Mesendoderm (in vitro differentiated cells): ENCODE results near the gene IZUMO1.
A peak's percentile ranks its signal among the peaks of the same experiment; 100 is the strongest.
"Not testable (repeated sequence)": the region's sequence is repeated elsewhere in the genome, so short reads cannot be mapped to it uniquely, and the experiment has no call there.

Source experiments
- DNase-seq: peaks from one replicate; pipeline ENCODE4 v3.0.0; 2013
- H2AK5ac ChIP-seq: 2 replicates; pipeline ENCODE4 v1.6.1; 2013; ENCODE audit warnings: low read length, inconsistent platforms
- H2BK120ac ChIP-seq: 2 replicates; pipeline ENCODE4 v1.6.1; 2013; ENCODE audit warnings: low read depth, mild to moderate bottlenecking, low read length, moderate library complexity, mixed read lengths
- H2BK15ac ChIP-seq: replicated peaks from 2 replicates; pipeline ENCODE4 v1.6.1; 2013; ENCODE audit warnings: low read depth, mild to moderate bottlenecking, moderate library complexity
- H2BK5ac ChIP-seq: 2 replicates; pipeline ENCODE4 v1.6.1; 2013; ENCODE audit warnings: low read length, inconsistent platforms
- H3K18ac ChIP-seq: 2 replicates; pipeline ENCODE4 v1.6.1; 2013; ENCODE audit warnings: mild to moderate bottlenecking, low read length, mixed read lengths
- H3K23ac ChIP-seq: one replicate; pipeline ENCODE4 v1.6.1; 2013; ENCODE audit warnings: low read length
- H3K27ac ChIP-seq: 2 replicates; pipeline ENCODE4 v1.5.1; 2013; ENCODE audit warnings: low read depth, mild to moderate bottlenecking, inconsistent platforms, low read length, moderate library complexity
- H3K27me3 ChIP-seq: 2 replicates; pipeline ENCODE4 v1.6.1; 2013; ENCODE audit warnings: low read length, control low read depth, mild to moderate bottlenecking, inconsistent platforms; ENCODE audit not compliant: insufficient read depth, poor library complexity
- H3K36me3 ChIP-seq: 2 replicates; pipeline ENCODE4 v1.6.1; 2013; ENCODE audit warnings: low read length, inconsistent platforms; ENCODE audit not compliant: control insufficient read depth, insufficient read depth
- H3K4ac ChIP-seq: one replicate; pipeline ENCODE4 v1.6.1; 2013; ENCODE audit warnings: low read depth, mild to moderate bottlenecking, low read length, moderate library complexity
- H3K4me1 ChIP-seq: 2 replicates; pipeline ENCODE4 v1.6.1; 2013; ENCODE audit warnings: low read depth, low read length, inconsistent platforms; ENCODE audit not compliant: control insufficient read depth
- H3K4me2 ChIP-seq: 2 replicates; pipeline ENCODE4 v1.6.1; 2013; ENCODE audit warnings: low read length
- H3K4me3 ChIP-seq: 2 replicates; pipeline ENCODE4 v1.5.1; 2013; ENCODE audit warnings: mild to moderate bottlenecking, low read length
- H3K56ac ChIP-seq: one replicate; pipeline ENCODE4 v1.6.1; 2013; ENCODE audit warnings: low read length
- H3K79me1 ChIP-seq: 2 replicates; pipeline ENCODE4 v1.6.1; 2013; ENCODE audit warnings: low read length, inconsistent platforms
- H3K79me2 ChIP-seq: 2 replicates; pipeline ENCODE4 v1.6.1; 2013; ENCODE audit warnings: mild to moderate bottlenecking, low read length; ENCODE audit not compliant: control insufficient read depth, insufficient read depth
- H3K9ac ChIP-seq: 2 replicates; pipeline ENCODE4 v1.6.1; 2013; ENCODE audit warnings: low read length, inconsistent platforms
- H4K5ac ChIP-seq: one replicate; pipeline ENCODE4 v1.6.1; 2013; ENCODE audit warnings: low read length
- H4K8ac ChIP-seq: one replicate; pipeline ENCODE4 v1.6.1; 2013; ENCODE audit warnings: low read depth, mild to moderate bottlenecking, control low read depth, low read length, moderate library complexity
- WGBS: extraction: QIAGEN DNeasy Blood & Tissue Kit; methylation state at CpG from one replicate; pipeline ENCODE4 v1.1.7; 2013; ENCODE audit warnings: low lambda C conversion rate, missing lambda C conversion rate; ENCODE audit not compliant: insufficient coverage; ENCODE audit errors: extremely low coverage; 5-methylcytosine and 5-hydroxymethylcytosine counted together

The IZUMO1 gene

DNA sequence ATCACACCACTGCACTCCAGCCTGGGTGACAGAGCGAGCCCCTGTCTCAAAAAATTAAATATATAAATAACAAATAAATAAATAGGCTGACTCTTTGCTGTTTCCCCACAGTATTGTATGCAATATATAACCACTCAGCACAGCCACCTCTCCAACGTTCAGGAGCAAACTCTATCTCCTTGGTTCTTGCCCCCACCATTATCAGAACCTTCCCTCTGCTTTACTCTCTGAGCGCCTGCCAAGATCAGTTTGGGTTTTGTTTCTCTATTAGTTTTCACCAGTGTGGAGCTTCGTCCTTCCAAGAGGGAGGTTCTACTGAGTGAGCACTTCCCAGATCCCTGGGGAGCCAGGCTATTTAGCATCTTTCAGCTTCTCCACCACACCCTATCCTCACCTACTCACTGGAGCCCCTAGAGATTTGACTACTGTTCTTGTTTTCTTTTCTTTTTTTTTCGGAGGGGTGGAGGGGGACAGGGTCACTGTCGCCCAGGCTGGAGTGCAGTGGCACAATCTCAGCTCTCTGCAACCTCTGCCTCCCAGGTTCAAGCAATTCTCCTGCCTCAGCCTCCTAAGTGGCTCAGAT lies 21.6 kb upstream of the IZUMO1 start:
- not testable (repeated sequence) for H3K4me3 ChIP-seq, H3K9ac ChIP-seq, H3K18ac ChIP-seq, H3K79me1 ChIP-seq, H4K8ac ChIP-seq, H3K23ac ChIP-seq, H2BK5ac ChIP-seq, H2BK120ac ChIP-seq, H3K4me1 ChIP-seq, H3K4ac ChIP-seq, H3K56ac ChIP-seq, H3K27ac ChIP-seq, H3K36me3 ChIP-seq, H3K27me3 ChIP-seq, H4K5ac ChIP-seq, H2AK5ac ChIP-seq, DNase-seq, H3K4me2 ChIP-seq, H2BK15ac ChIP-seq, H3K79me2 ChIP-seq
- no CpG with 5 or more reads among the region's 6 CpGs for WGBS

DNA sequence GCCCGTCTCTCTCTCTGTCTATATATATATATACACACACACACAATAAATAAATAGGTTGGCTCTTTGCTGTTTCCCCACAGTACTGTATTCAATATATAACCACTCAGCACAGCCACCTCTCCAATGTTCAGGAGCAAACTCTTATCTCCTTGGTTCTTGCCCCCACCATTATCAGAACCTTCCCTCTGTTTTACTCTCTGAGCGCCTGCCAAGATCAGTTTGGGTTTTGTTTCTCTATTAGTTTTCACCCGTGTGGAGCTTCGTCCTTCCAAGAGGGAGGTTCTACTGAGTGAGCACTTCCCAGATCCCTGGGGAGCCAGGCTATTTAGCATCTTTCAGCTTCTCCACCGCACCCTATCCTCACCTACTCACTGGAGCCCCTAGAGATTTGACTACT lies 19.1 kb upstream of the IZUMO1 start:
- not testable (repeated sequence) for H2AK5ac ChIP-seq, H3K4me1 ChIP-seq
- WGBS: no CpG with 5 or more reads among the region's 5 CpGs

DNA sequence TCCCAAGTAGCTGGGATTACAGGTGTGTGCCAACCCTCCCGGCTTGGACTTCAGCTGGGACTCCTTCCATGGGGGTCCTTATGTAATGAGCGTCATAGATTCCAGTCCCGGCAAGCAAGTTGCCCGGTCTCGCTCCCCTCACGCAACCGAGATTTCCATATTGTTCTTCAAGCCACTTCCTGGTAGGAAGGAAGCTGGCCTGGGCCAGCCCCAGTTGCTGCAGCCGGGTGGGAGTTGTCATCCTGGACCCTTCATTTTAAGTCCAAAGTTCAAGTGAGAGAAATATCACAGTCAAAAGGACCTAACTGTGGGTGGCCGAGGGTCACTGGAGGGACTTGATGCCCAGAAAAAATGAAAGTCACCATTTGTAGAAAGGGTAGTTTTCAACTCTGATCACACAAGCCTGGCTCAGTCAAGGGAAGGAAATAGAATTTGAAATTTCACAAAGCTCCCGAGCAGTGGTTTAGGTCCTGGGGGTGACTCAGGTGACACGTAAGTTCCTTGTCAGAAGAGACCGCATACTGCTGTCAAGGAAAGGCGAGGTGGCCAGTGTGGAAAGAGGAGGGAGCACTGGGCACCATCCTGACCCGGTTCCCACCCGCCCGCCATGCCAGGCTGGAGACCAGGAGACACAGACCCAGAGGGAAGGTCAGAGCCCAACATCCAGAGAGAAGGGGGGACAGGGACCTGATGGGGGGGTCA lies 13.9 kb upstream of the IZUMO1 start:
- WGBS: no CpG with 5 or more reads among the region's 16 CpGs
- no peak overlapping the region for H2BK5ac ChIP-seq
- no peaks in the 10 kb centered on the region for H3K4me1 ChIP-seq
- no peak overlapping the region for H3K9ac ChIP-seq
- no peak overlapping the region for H3K27ac ChIP-seq
- no peak overlapping the region for H4K5ac ChIP-seq
- no peak overlapping the region for H3K23ac ChIP-seq
- no peak for DNase-seq
- no peaks in the 10 kb centered on the region for H3K79me2 ChIP-seq
- no peaks in the 10 kb centered on the region for H3K27me3 ChIP-seq
- no peak overlapping the region for H3K18ac ChIP-seq
- H3K4me2 ChIP-seq: no peak overlapping the region
- H4K8ac ChIP-seq: no peak overlapping the region
- H2BK120ac ChIP-seq: no peak overlapping the region
- no peak overlapping the region for H2BK15ac ChIP-seq
- no peak overlapping the region for H3K4ac ChIP-seq
- H3K79me1 ChIP-seq: no peaks in the 10 kb centered on the region
- H3K56ac ChIP-seq: no peak overlapping the region
- H3K4me3 ChIP-seq: no peak overlapping the region
- H2AK5ac ChIP-seq: no peak overlapping the region
- H3K36me3 ChIP-seq: no peaks in the 10 kb centered on the region

More for the DNA sequence above, 19.1 kb upstream of the IZUMO1 start:
- H3K18ac ChIP-seq, H3K9ac ChIP-seq, H3K36me3 ChIP-seq, H3K27me3 ChIP-seq, H3K27ac ChIP-seq, H2BK120ac ChIP-seq, H3K4me3 ChIP-seq, H3K79me1 ChIP-seq, H3K79me2 ChIP-seq, H4K5ac ChIP-seq, H3K56ac ChIP-seq, H2BK5ac ChIP-seq, H3K4me2 ChIP-seq, H3K23ac ChIP-seq, H3K4ac ChIP-seq, H4K8ac ChIP-seq, H2BK15ac ChIP-seq, DNase-seq: not testable (repeated sequence)

DNA sequence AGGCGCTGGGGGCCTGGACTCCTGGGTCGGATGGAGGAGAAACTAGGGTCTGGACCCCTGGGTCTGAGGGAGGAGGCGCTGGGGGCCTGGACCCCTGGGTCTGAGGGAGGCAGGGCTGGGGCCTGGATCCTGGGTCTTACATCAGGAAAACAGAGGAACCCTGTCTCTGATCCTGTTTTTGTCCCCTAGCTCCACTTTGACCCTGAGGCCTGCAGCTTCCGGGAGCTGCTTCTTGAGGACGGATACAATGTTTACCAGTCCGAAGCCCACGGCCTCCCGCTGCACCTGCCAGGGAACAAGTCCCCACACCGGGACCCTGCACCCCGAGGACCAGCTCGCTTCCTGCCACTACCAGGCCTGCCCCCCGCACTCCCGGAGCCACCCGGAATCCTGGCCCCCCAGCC lies 11.0 kb upstream of the IZUMO1 start:
- Histone ChIP-seq H4K5ac (no peak overlapping the region), H2BK120ac (no peak overlapping the region), H3K27ac (no peak overlapping the region), H2BK5ac (no peak overlapping the region), H3K4me3 (no peak overlapping the region), H2BK15ac (no peak overlapping the region), H3K4me1 (no peaks in the 10 kb centered on the region), H2AK5ac (no peak overlapping the region), H3K9ac (no peak overlapping the region), H3K23ac (no peak overlapping the region), H3K36me3 (no peaks in the 10 kb centered on the region), H3K4me2 (no peak overlapping the region), H4K8ac (no peak overlapping the region), H3K27me3 (no peaks in the 10 kb centered on the region), H3K79me1 (no peaks in the 10 kb centered on the region), H3K4ac (no peak overlapping the region), H3K79me2 (no peaks in the 10 kb centered on the region), H3K56ac (no peak overlapping the region), H3K18ac (no peak overlapping the region)
- WGBS: no CpG with 5 or more reads among the region's 14 CpGs
- no peak for DNase-seq

DNA sequence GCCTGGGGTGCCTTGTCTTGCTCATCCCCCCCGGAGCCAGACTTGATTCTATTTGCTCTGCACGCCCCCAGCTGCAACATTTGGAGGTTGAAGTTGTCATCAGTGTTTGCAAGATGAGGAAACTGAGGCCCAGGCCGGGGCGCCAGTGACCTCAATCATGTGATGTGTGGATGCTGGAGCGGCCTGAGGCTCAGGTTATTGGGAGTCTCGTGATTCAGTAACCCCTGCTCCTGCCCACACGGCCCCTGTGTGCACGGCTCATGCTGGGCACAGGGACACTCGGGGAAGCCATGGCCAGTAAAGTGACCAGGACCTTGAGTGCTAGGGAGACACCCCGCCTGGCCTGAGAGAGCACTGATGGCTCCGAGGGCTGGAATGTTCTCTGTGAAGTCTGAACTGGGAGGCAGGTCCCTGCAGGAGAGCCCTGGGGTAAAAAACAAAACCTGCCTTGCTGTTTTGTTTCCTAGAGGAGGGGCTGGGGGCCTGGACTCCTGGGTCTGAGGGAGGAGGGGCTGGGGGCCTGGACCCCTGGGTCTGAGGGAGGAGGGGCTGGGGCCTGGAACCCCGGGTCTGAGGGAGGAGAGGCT lies 10.5 kb upstream of the IZUMO1 start:
- no peak overlapping the region for H3K18ac ChIP-seq
- no peaks in the 10 kb centered on the region for H3K79me2 ChIP-seq
- no CpG with 5 or more reads among the region's 12 CpGs for WGBS
- no peak overlapping the region for H3K23ac ChIP-seq
- H4K5ac ChIP-seq: no peak overlapping the region
- no peaks in the 10 kb centered on the region for H3K27me3 ChIP-seq
- H2BK5ac ChIP-seq: no peak overlapping the region
- no peak overlapping the region for H3K4me3 ChIP-seq
- no peak overlapping the region for H4K8ac ChIP-seq
- H3K9ac ChIP-seq: no peak overlapping the region
- no peak overlapping the region for H3K27ac ChIP-seq
- peak overlapping the region; percentile 34 for H3K56ac ChIP-seq
- no peaks in the 10 kb centered on the region for H3K36me3 ChIP-seq
- no peaks in the 10 kb centered on the region for H3K4me1 ChIP-seq
- DNase-seq: no peak
- H3K79me1 ChIP-seq: no peaks in the 10 kb centered on the region
- no peak overlapping the region for H3K4me2 ChIP-seq
- no peak overlapping the region for H2AK5ac ChIP-seq
- no peak overlapping the region for H2BK120ac ChIP-seq
- no peak overlapping the region for H3K4ac ChIP-seq
- H2BK15ac ChIP-seq: no peak overlapping the region
